ENCODE data around the gene ICAM3. TPM values are rescaled to one million over a fixed set of nuclear protein-coding genes. Genes with fewer than 3 reads are reported as not detected.

ICAM3 gene
- polyA plus RNA-seq, 1 donor (not counting 4 experiments of a cell fraction or from before 2014, with no cell fraction given): 4.7 TPM

DNA sequence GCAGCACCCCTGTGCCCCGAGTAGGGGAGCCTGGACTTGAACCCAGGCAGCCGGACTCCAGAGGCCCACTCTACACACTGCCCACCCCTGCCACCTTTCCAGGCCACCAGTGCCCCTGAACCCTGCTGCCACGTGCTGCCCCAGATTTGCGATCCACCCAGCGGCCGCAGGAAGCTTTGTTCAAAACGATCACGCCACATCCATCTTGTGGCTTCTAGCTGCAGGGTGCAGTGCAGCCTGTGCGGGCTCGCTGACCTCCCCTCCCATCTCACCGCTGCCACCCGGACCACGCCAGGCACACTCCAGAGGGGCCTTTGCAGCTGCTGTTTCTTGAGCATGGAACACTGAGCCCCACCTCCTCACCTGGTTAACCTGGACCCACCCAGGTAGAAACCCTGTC is 9.9 kb downstream of the ICAM3 start:
- dilution Hi-C loops (cut with MboI; ENCODE audit: extremely low pct_ligation_motif_present, low sequenced_read_pairs): no loop called here
- no peaks in the 10 kb centered on the region for H3K9me1 ChIP-seq (ENCODE audit: control insufficient read depth, extremely low read depth, insufficient read depth, low read length)
- H3K79me2 ChIP-seq (ENCODE audit: control insufficient read depth, insufficient read depth, low read length): peaks cover 36% of the 10 kb centered on the region

GRCh38 chr19:10328558-10329429 is 10.6 kb downstream of the ICAM3 start:
- Histone ChIP-seq H4K20me1 (ENCODE audit: control insufficient read depth, extremely low read depth, insufficient read depth, low read length) (no peaks in the 10 kb centered on the region), H3K4me1 (ENCODE audit: control insufficient read depth, extremely low read depth, insufficient read depth, low read length) (peaks cover 10% of the 10 kb centered on the region), H3K79me2 (ENCODE audit: control insufficient read depth, insufficient read depth, low read length) (peaks cover 36% of the 10 kb centered on the region), H2AFZ (ENCODE audit: control insufficient read depth, low read length) (no peak overlapping the region), H3K4me2 (ENCODE audit: control insufficient read depth, extremely low read depth, insufficient read depth, low read depth, low read length) (no peak overlapping the region), H3K27me3 (ENCODE audit: control insufficient read depth, extremely low read depth, insufficient read depth, low read length) (no peaks in the 10 kb centered on the region), H3K9me3 (ENCODE audit: control insufficient read depth, low read depth, low read length) (no peaks in the 10 kb centered on the region), H3K36me3 (ENCODE audit: control insufficient read depth in 2 of 2, extremely low read depth in 1 of 2, insufficient read depth in 2 of 2, low read length in 2 of 2) (peaks cover 23 to 32% of the 10 kb centered on the region in 2 experiments), H3K4me3 (ENCODE audit: control insufficient read depth in 2 of 3, extremely low read depth in 1 of 3, insufficient read depth in 2 of 3, low read depth in 1 of 3, low read length in 3 of 3) (no peak overlapping the region), H3K9me1 (ENCODE audit: control insufficient read depth, extremely low read depth, insufficient read depth, low read length) (no peaks in the 10 kb centered on the region), H3K9ac (ENCODE audit: control insufficient read depth, extremely low read depth, insufficient read depth, low read length) (no peak overlapping the region), H3K27ac (ENCODE audit: control insufficient read depth, insufficient read depth, low read length) (no peak overlapping the region)
- DNase-seq (ENCODE audit: low read depth, low spot score): no peak
- TF ChIP-seq EZH2 (IDR thresholded peaks at IDR 0.05; ENCODE audit: low read length): no peak
- TF ChIP-seq, protein P1, sequence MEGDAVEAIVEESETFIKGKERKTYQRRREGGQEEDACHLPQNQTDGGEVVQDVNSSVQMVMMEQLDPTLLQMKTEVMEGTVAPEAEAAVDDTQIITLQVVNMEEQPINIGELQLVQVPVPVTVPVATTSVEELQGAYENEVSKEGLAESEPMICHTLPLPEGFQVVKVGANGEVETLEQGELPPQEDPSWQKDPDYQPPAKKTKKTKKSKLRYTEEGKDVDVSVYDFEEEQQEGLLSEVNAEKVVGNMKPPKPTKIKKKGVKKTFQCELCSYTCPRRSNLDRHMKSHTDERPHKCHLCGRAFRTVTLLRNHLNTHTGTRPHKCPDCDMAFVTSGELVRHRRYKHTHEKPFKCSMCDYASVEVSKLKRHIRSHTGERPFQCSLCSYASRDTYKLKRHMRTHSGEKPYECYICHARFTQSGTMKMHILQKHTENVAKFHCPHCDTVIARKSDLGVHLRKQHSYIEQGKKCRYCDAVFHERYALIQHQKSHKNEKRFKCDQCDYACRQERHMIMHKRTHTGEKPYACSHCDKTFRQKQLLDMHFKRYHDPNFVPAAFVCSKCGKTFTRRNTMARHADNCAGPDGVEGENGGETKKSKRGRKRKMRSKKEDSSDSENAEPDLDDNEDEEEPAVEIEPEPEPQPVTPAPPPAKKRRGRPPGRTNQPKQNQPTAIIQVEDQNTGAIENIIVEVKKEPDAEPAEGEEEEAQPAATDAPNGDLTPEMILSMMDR (optimal IDR thresholded peaks at IDR 0.05 in 1 of 3, IDR thresholded peaks at IDR 0.05 in 1 of 3, conservative IDR thresholded peaks at IDR 0.05 in 1 of 3; ENCODE audit: extremely low read depth in 1 of 3, insufficient read depth in 2 of 3, low read length in 3 of 3): no peak
- dilution Hi-C loops (cut with MboI; ENCODE audit: extremely low pct_ligation_motif_present, low sequenced_read_pairs): no loop called here
- FAIRE-seq: no peak

More for the DNA sequence above, 9.9 kb downstream of the ICAM3 start:
- no peak overlapping the region for H2AFZ ChIP-seq (ENCODE audit: control insufficient read depth, low read length)
- peaks cover 17% of the 10 kb centered on the region for H3K4me1 ChIP-seq (ENCODE audit: control insufficient read depth, extremely low read depth, insufficient read depth, low read length)
- TF ChIP-seq EZH2 (IDR thresholded peaks at IDR 0.05; ENCODE audit: low read length): no peak
- TF ChIP-seq, protein P1 (optimal IDR thresholded peaks at IDR 0.05 in 1 of 3, IDR thresholded peaks at IDR 0.05 in 1 of 3, conservative IDR thresholded peaks at IDR 0.05 in 1 of 3; ENCODE audit: extremely low read depth in 1 of 3, insufficient read depth in 2 of 3, low read length in 3 of 3): no peak
- DNase-seq (ENCODE audit: low read depth, low spot score) (no peak), FAIRE-seq (no peak)
- no peak overlapping the region for H3K9ac ChIP-seq (ENCODE audit: control insufficient read depth, extremely low read depth, insufficient read depth, low read length)
- no peak overlapping the region for H3K4me2 ChIP-seq (ENCODE audit: control insufficient read depth, extremely low read depth, insufficient read depth, low read depth, low read length)
- H3K27me3 ChIP-seq (ENCODE audit: control insufficient read depth, extremely low read depth, insufficient read depth, low read length): no peaks in the 10 kb centered on the region
- peaks cover 18 to 32% of the 10 kb centered on the region in 2 experiments for H3K36me3 ChIP-seq (ENCODE audit: control insufficient read depth in 2 of 2, extremely low read depth in 1 of 2, insufficient read depth in 2 of 2, low read length in 2 of 2)
- no peaks in the 10 kb centered on the region for H4K20me1 ChIP-seq (ENCODE audit: control insufficient read depth, extremely low read depth, insufficient read depth, low read length)
- H3K4me3 ChIP-seq (ENCODE audit: control insufficient read depth in 2 of 3, extremely low read depth in 1 of 3, insufficient read depth in 2 of 3, low read depth in 1 of 3, low read length in 3 of 3): no peak overlapping the region
- no peaks in the 10 kb centered on the region for H3K9me3 ChIP-seq (ENCODE audit: control insufficient read depth, low read depth, low read length)
- no peak overlapping the region for H3K27ac ChIP-seq (ENCODE audit: control insufficient read depth, insufficient read depth, low read length)

All from keratinocyte (primary cell).